RKO (cell line): ENCODE measurements around the gene GRPEL2.
"Not testable (repeated sequence)": the region's sequence is repeated elsewhere in the genome, so short reads cannot be mapped to it uniquely, and the experiment has no call there.

Source experiments
- DNase-seq: peaks from one replicate; pipeline ENCODE4 v3.0.0-alpha.2; 2016; ENCODE audit warnings: low spot score

The GRPEL2 gene

GRCh38 chr5:149398747-149399266 is 53.5 kb downstream of the GRPEL2 start:
- not testable (repeated sequence) for DNase-seq

GRCh38 chr5:149399775-149400174 is 54.5 kb downstream of the GRPEL2 start:
- DNase-seq = no peak

GRCh38 chr5:149400304-149400703 is 55.0 kb downstream of the GRPEL2 start:
- no peak for DNase-seq

- no peak for DNase-seq
Observed at GRCh38 chr5:149401051-149401450, 55.8 kb downstream of the GRPEL2 start.

- no peak for DNase-seq
Observed at GRCh38 chr5:149402291-149402690, 57.0 kb downstream of the GRPEL2 start.
